HG02642 (cell line): ENCODE data around the gene XDH.

Experiments used
- ATAC-seq: cut with Tn5 transposase; IDR thresholded peaks from one replicate; pipeline ENCODE4 v1.9.1; 2021; ENCODE audit warnings: mild to moderate bottlenecking; ENCODE audit not compliant: unreplicated experiment, poor library complexity

Gene XDH

GRCh38 chr2:31371691-31372090 is 42.9 kb downstream of the XDH start:
- ATAC-seq: no peak

GRCh38 chr2:31366733-31367132 is 47.8 kb downstream of the XDH start:
- ATAC-seq: no peak

GRCh38 chr2:31365834-31366505 is 48.6 kb downstream of the XDH start:
- ATAC-seq: no peak

GRCh38 chr2:31365348-31365747 is 49.2 kb downstream of the XDH start:
- ATAC-seq: no peak

- ATAC-seq: no peak
Measured at GRCh38 chr2:31363956-31364750, 50.4 kb downstream of the XDH start.

- no peak for ATAC-seq
Measured at GRCh38 chr2:31362581-31362980, 52.0 kb downstream of the XDH start.

GRCh38 chr2:31359229-31359628 is 55.3 kb downstream of the XDH start:
- no peak for ATAC-seq

GRCh38 chr2:31354837-31355236 is 59.7 kb downstream of the XDH start:
- ATAC-seq: no peak

GRCh38 chr2:31353179-31353578 is 61.4 kb downstream of the XDH start:
- no peak for ATAC-seq

- no peak for ATAC-seq
Measured at GRCh38 chr2:31349684-31350083, 64.9 kb downstream of the XDH start.

- no peak for ATAC-seq
Measured at GRCh38 chr2:31349160-31349559, 65.4 kb downstream of the XDH start.

- ATAC-seq: no peak
Measured at GRCh38 chr2:31348618-31349017, 65.9 kb downstream of the XDH start.

- no peak for ATAC-seq
Measured at GRCh38 chr2:31347750-31348149, 66.8 kb downstream of the XDH start.

- ATAC-seq: no peak
Measured at GRCh38 chr2:31347319-31347718, 67.2 kb downstream of the XDH start.

- ATAC-seq: no peak
Measured at GRCh38 chr2:31344447-31344846, 70.1 kb downstream of the XDH start.

GRCh38 chr2:31341351-31341750 is 73.2 kb downstream of the XDH start:
- no peak for ATAC-seq

- no peak for ATAC-seq
Measured at GRCh38 chr2:31339696-31340095, 74.8 kb downstream of the XDH start.

- no peak for ATAC-seq
Measured at GRCh38 chr2:31337860-31338259, 76.7 kb downstream of the XDH start.

GRCh38 chr2:31337197-31337596 is 77.3 kb downstream of the XDH start:
- ATAC-seq: no peak

- no peak for ATAC-seq
Measured at GRCh38 chr2:31335921-31336585, 78.5 kb downstream of the XDH start.

GRCh38 chr2:31334311-31335026 is 80.1 kb downstream of the XDH start:
- ATAC-seq: no peak
